ENCODE measurements around the gene FAM47E.

FAM47E gene

DNA sequence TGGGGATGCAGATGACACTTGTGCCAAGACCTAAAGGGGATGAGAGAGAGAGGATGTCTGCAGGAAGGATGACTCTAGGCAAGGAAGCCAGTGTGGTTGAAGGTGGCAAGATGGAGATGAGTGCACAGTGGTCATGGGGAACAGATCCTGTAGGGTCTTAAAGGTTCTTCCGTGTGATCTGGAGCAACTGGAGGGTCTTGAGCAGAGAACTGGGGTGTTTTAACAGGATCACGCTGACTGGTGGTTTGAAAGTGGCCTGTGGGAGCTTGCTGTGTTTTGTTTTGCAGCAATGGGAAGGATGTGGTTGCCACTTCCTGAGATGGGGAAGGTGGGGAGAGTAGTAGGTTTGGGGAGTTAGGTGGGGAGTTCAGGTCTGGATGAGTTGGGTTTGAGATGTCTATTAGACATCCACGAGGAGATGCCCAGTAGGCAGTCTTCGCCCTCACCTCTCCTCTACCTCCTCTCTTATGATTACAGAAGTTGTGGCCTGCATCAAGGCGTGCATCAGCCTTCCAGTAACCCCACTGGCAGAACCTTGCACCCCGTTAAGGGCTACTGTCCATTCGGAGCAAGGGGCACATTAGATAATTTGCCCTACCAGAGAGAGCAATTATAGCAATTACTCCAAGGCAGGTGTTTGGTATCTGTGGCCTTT is 53.6 kb downstream of the FAM47E start:
- H3K36me3 ChIP-seq (replicated peaks; ENCODE audit: low read depth, low read length) = no peaks in the 10 kb centered on the region
- H3K4me2 ChIP-seq (ENCODE audit: low read length) = no peak overlapping the region
- no peaks in the 10 kb centered on the region for H4K20me1 ChIP-seq (ENCODE audit: insufficient read depth, low read length)
- H3K4me1 ChIP-seq (ENCODE audit: low read length) = peaks cover 23% of the 10 kb centered on the region
- 0 out of 2 replicates have a peak, but pooled peaks cover 4% of the 10 kb centered on the region for H3K27me3 ChIP-seq (ENCODE audit: low read depth, low read length)
- TF ChIP-seq, protein P1, sequence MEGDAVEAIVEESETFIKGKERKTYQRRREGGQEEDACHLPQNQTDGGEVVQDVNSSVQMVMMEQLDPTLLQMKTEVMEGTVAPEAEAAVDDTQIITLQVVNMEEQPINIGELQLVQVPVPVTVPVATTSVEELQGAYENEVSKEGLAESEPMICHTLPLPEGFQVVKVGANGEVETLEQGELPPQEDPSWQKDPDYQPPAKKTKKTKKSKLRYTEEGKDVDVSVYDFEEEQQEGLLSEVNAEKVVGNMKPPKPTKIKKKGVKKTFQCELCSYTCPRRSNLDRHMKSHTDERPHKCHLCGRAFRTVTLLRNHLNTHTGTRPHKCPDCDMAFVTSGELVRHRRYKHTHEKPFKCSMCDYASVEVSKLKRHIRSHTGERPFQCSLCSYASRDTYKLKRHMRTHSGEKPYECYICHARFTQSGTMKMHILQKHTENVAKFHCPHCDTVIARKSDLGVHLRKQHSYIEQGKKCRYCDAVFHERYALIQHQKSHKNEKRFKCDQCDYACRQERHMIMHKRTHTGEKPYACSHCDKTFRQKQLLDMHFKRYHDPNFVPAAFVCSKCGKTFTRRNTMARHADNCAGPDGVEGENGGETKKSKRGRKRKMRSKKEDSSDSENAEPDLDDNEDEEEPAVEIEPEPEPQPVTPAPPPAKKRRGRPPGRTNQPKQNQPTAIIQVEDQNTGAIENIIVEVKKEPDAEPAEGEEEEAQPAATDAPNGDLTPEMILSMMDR (IDR thresholded peaks at IDR 0.05; ENCODE audit: low read depth, low read length) = no peak
- no peak for TF ChIP-seq EZH2phosphoT487 (IDR thresholded peaks at IDR 0.05; ENCODE audit: low read depth)
- H2AFZ ChIP-seq (ENCODE audit: low read depth, low read length) = no peak overlapping the region
- H3K9me3 ChIP-seq (ENCODE audit: insufficient read depth, low read length) = no peaks in the 10 kb centered on the region
- no peak overlapping the region for H3K4me3 ChIP-seq (ENCODE audit: low read length)
- H3K9ac ChIP-seq (ENCODE audit: low read length) = no peak overlapping the region
- H3K27ac ChIP-seq (ENCODE audit: low read length) = no peak overlapping the region
- no peaks in the 10 kb centered on the region for H3K79me2 ChIP-seq (ENCODE audit: low read length)

DNA sequence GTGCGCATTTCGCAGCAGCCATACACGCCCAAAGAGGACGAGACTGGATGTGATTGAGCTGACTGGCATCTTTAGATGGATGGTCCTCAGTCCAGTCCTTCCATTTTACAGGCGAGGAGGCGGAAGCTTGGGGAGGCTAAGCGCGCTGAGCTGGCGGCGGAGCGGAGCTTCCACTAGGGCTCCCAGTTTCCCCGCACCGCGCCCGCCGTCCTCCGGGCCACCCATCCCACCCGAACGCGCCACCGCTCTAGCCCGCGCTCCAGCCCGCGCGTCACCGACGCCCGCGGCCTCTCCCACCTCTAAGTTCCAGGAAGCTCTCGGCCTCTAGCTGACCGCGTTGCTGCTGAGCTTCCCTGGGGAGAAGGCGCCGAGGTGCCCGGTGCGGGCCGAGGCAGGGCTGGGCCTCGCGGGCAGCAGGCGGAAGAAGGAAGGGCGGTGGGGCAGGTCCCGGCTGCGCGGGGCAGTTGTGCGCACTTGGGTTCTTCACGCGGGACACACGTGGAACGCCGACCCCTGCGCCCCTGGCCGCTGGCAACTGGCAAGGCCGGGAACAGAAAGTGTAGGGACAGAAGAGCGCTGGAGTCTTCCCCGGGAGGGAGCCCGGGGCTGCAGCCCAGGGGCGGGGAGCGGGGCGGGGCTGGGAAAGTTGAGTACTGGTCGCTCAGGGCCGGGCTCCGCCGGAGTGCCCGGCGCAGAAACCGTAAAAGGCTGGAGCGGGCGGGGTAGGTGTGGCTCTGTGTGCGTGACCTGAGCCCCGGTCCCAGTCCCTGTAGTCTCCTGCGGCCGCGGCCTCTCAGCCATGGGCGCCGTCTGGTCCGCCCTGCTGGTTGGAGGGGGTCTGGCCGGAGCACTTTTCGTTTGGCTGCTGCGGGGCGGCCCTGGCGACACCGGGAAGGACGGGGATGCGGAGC is 54.7 kb downstream of the FAM47E start, which contains the start of gene STBD1:
Gene STBD1, plus strand, starts transcription at position 763 of the 911 bp plus-strand sequence. Its CDS starts 37 bp downstream, at position 800.
- no peaks in the 10 kb centered on the region for H3K79me2 ChIP-seq (ENCODE audit: low read length)
- H3K4me3 ChIP-seq (ENCODE audit: low read length) = no peak within 1 kb of the TSS

DNA sequence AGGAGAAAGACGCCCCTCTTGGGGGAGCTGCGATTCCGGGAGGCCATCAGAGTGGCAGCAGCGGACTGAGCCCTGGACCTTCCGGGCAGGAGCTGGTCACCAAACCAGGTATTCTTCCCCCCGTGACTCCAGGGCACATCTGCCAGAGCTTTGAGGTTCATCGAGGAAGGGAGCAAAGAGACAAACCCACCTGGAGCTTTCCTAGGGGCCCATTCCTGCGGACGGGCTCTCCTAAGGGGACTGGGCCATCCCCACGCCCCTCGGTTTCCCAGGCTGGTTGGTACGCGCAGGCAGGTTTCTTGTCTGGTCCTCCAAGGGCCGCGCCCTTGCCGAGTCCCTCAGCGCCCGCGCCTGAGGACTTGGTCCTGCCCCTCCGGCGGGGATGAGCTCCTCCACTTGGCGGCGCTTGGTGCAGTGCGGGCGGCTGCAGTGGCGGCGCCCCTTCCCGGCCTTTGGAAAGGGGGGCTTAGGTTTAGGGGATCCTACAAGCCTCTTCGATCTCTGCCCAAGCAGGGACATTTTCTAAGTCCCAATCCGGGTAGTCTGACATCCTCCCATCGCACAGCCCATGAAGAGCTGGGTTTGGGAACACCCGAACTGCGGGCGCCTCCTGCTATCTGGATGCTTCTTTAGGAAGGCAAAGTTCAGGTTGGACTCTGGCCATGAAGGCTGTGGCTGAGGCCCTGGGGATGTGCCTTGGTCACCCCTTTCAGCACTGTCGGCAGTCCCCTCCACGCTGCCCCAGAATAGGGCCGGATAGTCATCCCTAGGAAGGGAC is 55.5 kb downstream of the FAM47E start:
- H3K4me1 ChIP-seq (ENCODE audit: low read length) = peaks cover 8% of the 10 kb centered on the region
- H3K9me3 ChIP-seq (ENCODE audit: insufficient read depth, low read length) = no peaks in the 10 kb centered on the region
- no peak overlapping the region for H3K9ac ChIP-seq (ENCODE audit: low read length)
- TF ChIP-seq, protein P1 (IDR thresholded peaks at IDR 0.05; ENCODE audit: low read depth, low read length) = no peak
- no peak for TF ChIP-seq EZH2phosphoT487 (IDR thresholded peaks at IDR 0.05; ENCODE audit: low read depth)
- H3K4me2 ChIP-seq (ENCODE audit: low read length) = no peak overlapping the region
- no peak overlapping the region for H3K27ac ChIP-seq (ENCODE audit: low read length)
- H3K79me2 ChIP-seq (ENCODE audit: low read length) = no peaks in the 10 kb centered on the region
- H3K27me3 ChIP-seq (ENCODE audit: low read depth, low read length) = 0 out of 2 replicates have a peak, but pooled peaks cover 4% of the 10 kb centered on the region
- H3K4me3 ChIP-seq (ENCODE audit: low read length) = no peak overlapping the region
- no peak overlapping the region for H2AFZ ChIP-seq (ENCODE audit: low read depth, low read length)
- H4K20me1 ChIP-seq (ENCODE audit: insufficient read depth, low read length) = no peaks in the 10 kb centered on the region
- H3K36me3 ChIP-seq (replicated peaks; ENCODE audit: low read depth, low read length) = no peaks in the 10 kb centered on the region

More for the DNA sequence above, 54.7 kb downstream of the FAM47E start, which contains the start of gene STBD1:
- Histone ChIP-seq H3K27me3 (ENCODE audit: low read depth, low read length) (0 out of 2 replicates have a peak, but pooled peaks cover 4% of the 10 kb centered on the region), H3K9me3 (ENCODE audit: insufficient read depth, low read length) (no peaks in the 10 kb centered on the region), H3K36me3 (replicated peaks; ENCODE audit: low read depth, low read length) (no peaks in the 10 kb centered on the region), H3K4me2 (ENCODE audit: low read length) (no peak within 1 kb of the TSS), H2AFZ (ENCODE audit: low read depth, low read length) (no peak within 1 kb of the TSS), H3K27ac (ENCODE audit: low read length) (no peak within 1 kb of the TSS), H4K20me1 (ENCODE audit: insufficient read depth, low read length) (no peaks in the 10 kb centered on the region), H3K9ac (ENCODE audit: low read length) (no peak within 1 kb of the TSS), H3K4me1 (ENCODE audit: low read length) (peaks cover 12% of the 10 kb centered on the region)
- no peak for TF ChIP-seq EZH2phosphoT487 (IDR thresholded peaks at IDR 0.05; ENCODE audit: low read depth)

DNA sequence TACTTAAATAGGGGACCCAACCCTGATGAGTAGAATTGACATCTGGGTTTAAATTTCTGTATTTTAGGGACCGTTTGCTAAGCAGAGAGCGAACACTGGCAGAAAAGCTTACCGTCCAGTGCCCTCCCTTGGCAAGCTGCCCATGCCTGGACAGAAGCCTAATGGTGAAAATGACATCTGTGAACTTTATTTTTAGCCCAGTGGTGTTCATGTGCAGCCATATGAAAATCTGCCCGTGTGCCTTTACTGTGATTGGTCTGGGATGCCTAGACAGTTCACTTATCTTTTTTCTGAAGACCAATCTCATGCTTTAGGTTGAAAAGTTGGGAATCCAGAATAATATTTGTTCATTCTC is 56.1 kb downstream of the FAM47E start:
- H3K9me3 ChIP-seq (ENCODE audit: insufficient read depth, low read length) = no peaks in the 10 kb centered on the region
- no peak overlapping the region for H3K27ac ChIP-seq (ENCODE audit: low read length)
- TF ChIP-seq EZH2phosphoT487 (IDR thresholded peaks at IDR 0.05; ENCODE audit: low read depth) = no peak
- TF ChIP-seq, protein P1 (IDR thresholded peaks at IDR 0.05; ENCODE audit: low read depth, low read length) = no peak
- H2AFZ ChIP-seq (ENCODE audit: low read depth, low read length) = no peak overlapping the region
- H3K36me3 ChIP-seq (replicated peaks; ENCODE audit: low read depth, low read length) = no peaks in the 10 kb centered on the region
- H3K79me2 ChIP-seq (ENCODE audit: low read length) = no peaks in the 10 kb centered on the region
- no peak overlapping the region for H3K4me2 ChIP-seq (ENCODE audit: low read length)
- H3K27me3 ChIP-seq (ENCODE audit: low read depth, low read length) = 0 out of 2 replicates have a peak, but pooled peaks cover 4% of the 10 kb centered on the region
- H4K20me1 ChIP-seq (ENCODE audit: insufficient read depth, low read length) = no peaks in the 10 kb centered on the region
- H3K9ac ChIP-seq (ENCODE audit: low read length) = no peak overlapping the region
- no peak overlapping the region for H3K4me3 ChIP-seq (ENCODE audit: low read length)
- H3K4me1 ChIP-seq (ENCODE audit: low read length) = 0 out of 2 replicates have a peak, but pooled peaks cover 8% of the 10 kb centered on the region

Measured in OCI-LY3 (cell line).